ENCODE results near the gene ZDHHC5.
A peak's percentile ranks its signal among the peaks of the same experiment; 100 is the strongest.

ZDHHC5 gene

GRCh38 chr11:57657194-57658022 lies 10.5 kb upstream of the ZDHHC5 start, which contains the start of gene CLP1:
Gene CLP1, plus strand, starts transcription at chr11:57657762. Its CDS starts 1,715 bp downstream, at chr11:57659477.
- DNase-seq (peak; percentile 99), ATAC-seq (ENCODE audit: insufficient read depth, low read depth) (peak; percentile 97)
- Histone ChIP-seq H3K4me2 (ENCODE audit: insufficient read depth, low read length) (peak within 1 kb of the TSS; percentile 85), H3K27ac (ENCODE audit: low read length) (peak within 1 kb of the TSS; percentile 94), H3K4me3 (ENCODE audit: low read depth in 1 of 2, low read length in 2 of 2) (peak within 1 kb of the TSS; percentile 88 to 94), H4K20me1 (ENCODE audit: insufficient read depth, low read length) (0 out of 2 replicates have a peak, but pooled peaks cover 11% of the 10 kb centered on the region), H3K79me2 (ENCODE audit: insufficient read depth, low read length) (peaks cover 36% of the 10 kb centered on the region), H3K4me1 (ENCODE audit: insufficient read depth, low read length) (peaks cover 42% of the 10 kb centered on the region), H3K36me3 (ENCODE audit: insufficient read depth, low read length) (peaks cover 29% of the 10 kb centered on the region), H2AFZ (ENCODE audit: low read depth, low read length) (peak within 1 kb of the TSS; percentile 99), H3K27me3 (ENCODE audit: insufficient read depth, low read length, poor library complexity) (no peaks in the 10 kb centered on the region), H3K9ac (ENCODE audit: low read depth, low read length) (peak within 1 kb of the TSS; percentile 72), H3K9me3 (ENCODE audit: insufficient read depth, low read length, severe bottlenecking) (no peaks in the 10 kb centered on the region)
- TF ChIP-seq, protein P1, sequence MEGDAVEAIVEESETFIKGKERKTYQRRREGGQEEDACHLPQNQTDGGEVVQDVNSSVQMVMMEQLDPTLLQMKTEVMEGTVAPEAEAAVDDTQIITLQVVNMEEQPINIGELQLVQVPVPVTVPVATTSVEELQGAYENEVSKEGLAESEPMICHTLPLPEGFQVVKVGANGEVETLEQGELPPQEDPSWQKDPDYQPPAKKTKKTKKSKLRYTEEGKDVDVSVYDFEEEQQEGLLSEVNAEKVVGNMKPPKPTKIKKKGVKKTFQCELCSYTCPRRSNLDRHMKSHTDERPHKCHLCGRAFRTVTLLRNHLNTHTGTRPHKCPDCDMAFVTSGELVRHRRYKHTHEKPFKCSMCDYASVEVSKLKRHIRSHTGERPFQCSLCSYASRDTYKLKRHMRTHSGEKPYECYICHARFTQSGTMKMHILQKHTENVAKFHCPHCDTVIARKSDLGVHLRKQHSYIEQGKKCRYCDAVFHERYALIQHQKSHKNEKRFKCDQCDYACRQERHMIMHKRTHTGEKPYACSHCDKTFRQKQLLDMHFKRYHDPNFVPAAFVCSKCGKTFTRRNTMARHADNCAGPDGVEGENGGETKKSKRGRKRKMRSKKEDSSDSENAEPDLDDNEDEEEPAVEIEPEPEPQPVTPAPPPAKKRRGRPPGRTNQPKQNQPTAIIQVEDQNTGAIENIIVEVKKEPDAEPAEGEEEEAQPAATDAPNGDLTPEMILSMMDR (IDR thresholded peaks at IDR 0.05; ENCODE audit: borderline replicate concordance, extremely low read depth, low read length, poor library complexity, severe bottlenecking) = no peak
- TF ChIP-seq EZH2 (IDR thresholded peaks at IDR 0.05; ENCODE audit: borderline replicate concordance, low read depth, low read length, severe bottlenecking) = no peak

GRCh38 chr11:57658023-57658361 lies 9.9 kb upstream of the ZDHHC5 start:
- H3K27me3 ChIP-seq (ENCODE audit: insufficient read depth, low read length, poor library complexity) = no peaks in the 10 kb centered on the region
- peak overlapping the region; percentile 88 for H2AFZ ChIP-seq (ENCODE audit: low read depth, low read length)
- DNase-seq (no peak), ATAC-seq (ENCODE audit: insufficient read depth, low read depth) (no peak)
- H3K4me2 ChIP-seq (ENCODE audit: insufficient read depth, low read length) = peak overlapping the region; percentile 85
- 0 out of 2 replicates have a peak, but pooled peaks cover 11% of the 10 kb centered on the region for H4K20me1 ChIP-seq (ENCODE audit: insufficient read depth, low read length)
- no peaks in the 10 kb centered on the region for H3K9me3 ChIP-seq (ENCODE audit: insufficient read depth, low read length, severe bottlenecking)
- H3K36me3 ChIP-seq (ENCODE audit: insufficient read depth, low read length) = peaks cover 30% of the 10 kb centered on the region
- no peak for TF ChIP-seq EZH2 (IDR thresholded peaks at IDR 0.05; ENCODE audit: borderline replicate concordance, low read depth, low read length, severe bottlenecking)
- TF ChIP-seq, protein P1 (IDR thresholded peaks at IDR 0.05; ENCODE audit: borderline replicate concordance, extremely low read depth, low read length, poor library complexity, severe bottlenecking) = no peak
- H3K4me1 ChIP-seq (ENCODE audit: insufficient read depth, low read length) = peaks cover 36% of the 10 kb centered on the region
- peak overlapping the region; percentile 72 for H3K9ac ChIP-seq (ENCODE audit: low read depth, low read length)
- peak overlapping the region; percentile 88 to 94 for H3K4me3 ChIP-seq (ENCODE audit: low read depth in 1 of 2, low read length in 2 of 2)
- peak overlapping the region; percentile 94 for H3K27ac ChIP-seq (ENCODE audit: low read length)
- H3K79me2 ChIP-seq (ENCODE audit: insufficient read depth, low read length) = peaks cover 36% of the 10 kb centered on the region

- TF ChIP-seq, protein P1 (IDR thresholded peaks at IDR 0.05; ENCODE audit: borderline replicate concordance, extremely low read depth, low read length, poor library complexity, severe bottlenecking) = no peak
- TF ChIP-seq EZH2 (IDR thresholded peaks at IDR 0.05; ENCODE audit: borderline replicate concordance, low read depth, low read length, severe bottlenecking) = no peak
- Histone ChIP-seq H3K4me1 (ENCODE audit: insufficient read depth, low read length) (peaks cover 35% of the 10 kb centered on the region), H4K20me1 (ENCODE audit: insufficient read depth, low read length) (0 out of 2 replicates have a peak, but pooled peaks cover 11% of the 10 kb centered on the region), H3K27me3 (ENCODE audit: insufficient read depth, low read length, poor library complexity) (no peaks in the 10 kb centered on the region), H3K4me2 (ENCODE audit: insufficient read depth, low read length) (peak overlapping the region; percentile 5; the same call in 1 of the 2 replicates), H3K36me3 (ENCODE audit: insufficient read depth, low read length) (peaks cover 30% of the 10 kb centered on the region), H3K9ac (ENCODE audit: low read depth, low read length) (no peak overlapping the region), H3K9me3 (ENCODE audit: insufficient read depth, low read length, severe bottlenecking) (no peaks in the 10 kb centered on the region), H3K27ac (ENCODE audit: low read length) (no peak overlapping the region), H3K4me3 (ENCODE audit: low read depth in 1 of 2, low read length in 2 of 2) (no peak overlapping the region), H2AFZ (ENCODE audit: low read depth, low read length) (no peak overlapping the region), H3K79me2 (ENCODE audit: insufficient read depth, low read length) (peaks cover 36% of the 10 kb centered on the region)
- no peak for DNase-seq
- ATAC-seq (ENCODE audit: insufficient read depth, low read depth) = no peak
Measured at GRCh38 chr11:57659669-57660068, 8.2 kb upstream of the ZDHHC5 start.

Measured in DND-41 (cell line).